GM19372 (cell line): ENCODE results near the gene MINDY4.

Source experiments
- ATAC-seq: cut with Tn5 transposase; IDR thresholded peaks from one replicate; pipeline ENCODE4 v1.9.1; 2021; ENCODE audit warnings: mild to moderate bottlenecking, low read depth, moderate library complexity; ENCODE audit not compliant: unreplicated experiment

The MINDY4 gene

GRCh38 chr7:30740417-30741181, 30.6 kb upstream of the MINDY4 start:
- no peak for ATAC-seq

DNA sequence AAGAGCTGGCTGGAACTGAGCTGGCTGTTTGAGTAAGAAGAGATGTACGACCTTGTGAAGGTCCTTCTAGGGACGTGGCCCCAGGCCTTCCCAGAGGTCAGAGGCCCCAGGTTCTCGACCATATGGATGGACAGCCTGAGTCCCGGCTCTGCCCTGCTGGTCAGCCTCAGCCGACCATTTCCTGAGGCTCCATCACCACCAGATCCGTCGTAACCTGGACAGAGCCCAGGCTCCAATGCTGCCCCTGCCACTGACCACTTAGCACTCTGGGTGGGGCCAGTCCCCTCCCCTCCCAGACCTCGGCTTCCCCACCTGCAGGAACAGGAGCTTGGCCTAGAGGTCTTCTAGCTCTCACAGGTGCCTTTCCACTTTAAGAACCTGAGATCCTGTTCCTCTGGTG, 29.9 kb upstream of the MINDY4 start:
- ATAC-seq = no peak

DNA sequence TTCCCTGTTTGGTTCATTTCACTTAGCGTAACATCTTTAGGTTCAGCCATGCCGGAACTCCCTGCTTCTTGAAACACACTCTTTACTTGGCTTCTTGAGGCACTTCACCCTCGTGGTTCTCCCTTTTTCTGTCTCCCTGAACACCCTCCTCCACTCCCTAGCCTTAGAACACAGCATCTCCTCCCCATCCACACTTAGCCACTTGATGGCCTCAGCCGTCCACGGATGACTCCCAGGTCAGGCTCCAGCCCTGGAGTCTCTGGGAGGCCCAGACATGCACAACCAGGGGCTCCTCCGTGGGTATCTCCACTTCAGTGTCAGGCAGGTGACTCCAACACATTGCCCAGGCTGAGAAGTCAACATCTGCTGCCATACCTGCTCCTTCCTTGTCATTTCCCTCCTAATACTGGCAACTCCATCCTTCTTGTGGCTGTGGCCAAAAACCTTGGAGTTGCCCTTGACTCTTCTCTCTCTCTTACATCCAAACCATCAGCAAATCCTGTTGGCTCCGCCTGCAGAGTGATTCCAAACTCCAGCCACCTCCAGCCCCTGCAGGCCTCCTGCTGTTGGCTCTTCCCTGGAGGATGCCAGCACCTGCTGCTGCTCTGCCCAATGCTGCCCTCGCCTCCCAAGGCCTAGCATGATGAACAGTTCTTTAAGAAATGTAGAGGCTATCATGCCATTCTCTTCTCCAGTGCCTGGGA, 27.7 kb upstream of the MINDY4 start:
- no peak for ATAC-seq

GRCh38 chr7:30744075-30744417, 27.2 kb upstream of the MINDY4 start:
- no peak for ATAC-seq

DNA sequence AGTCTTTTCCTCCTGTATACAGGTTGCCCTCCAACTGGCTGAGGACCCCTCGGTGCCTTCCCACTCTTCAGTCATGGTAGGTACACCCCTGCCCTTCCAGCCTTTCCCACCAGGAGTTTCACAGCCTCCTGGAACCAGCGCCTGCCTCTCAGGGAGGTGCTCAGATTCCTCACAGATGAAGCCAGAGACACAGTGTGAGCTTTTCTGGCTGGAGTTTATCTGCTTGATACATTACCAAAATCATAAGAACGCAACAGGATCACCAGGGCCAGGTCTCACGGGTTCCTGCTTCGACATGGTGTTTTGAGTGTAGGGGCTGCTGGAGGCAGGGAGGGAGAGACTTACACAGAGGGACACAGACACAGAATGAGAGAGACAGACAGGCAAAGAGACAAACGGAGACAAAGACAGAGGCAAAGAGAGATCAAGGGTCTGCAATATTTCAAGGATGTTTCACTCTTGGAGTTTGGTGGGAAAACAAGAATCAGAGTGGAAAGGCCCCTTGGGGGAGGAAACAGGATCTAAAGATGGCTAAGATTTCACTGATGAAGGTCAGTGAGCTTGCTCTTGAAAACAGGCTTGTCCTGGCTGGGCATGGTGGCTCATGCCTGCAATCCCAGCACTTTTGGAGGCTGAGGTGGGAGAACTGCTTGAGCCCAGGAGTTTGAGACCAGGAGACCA, 25.8 kb upstream of the MINDY4 start:
- ATAC-seq = no peak

DNA sequence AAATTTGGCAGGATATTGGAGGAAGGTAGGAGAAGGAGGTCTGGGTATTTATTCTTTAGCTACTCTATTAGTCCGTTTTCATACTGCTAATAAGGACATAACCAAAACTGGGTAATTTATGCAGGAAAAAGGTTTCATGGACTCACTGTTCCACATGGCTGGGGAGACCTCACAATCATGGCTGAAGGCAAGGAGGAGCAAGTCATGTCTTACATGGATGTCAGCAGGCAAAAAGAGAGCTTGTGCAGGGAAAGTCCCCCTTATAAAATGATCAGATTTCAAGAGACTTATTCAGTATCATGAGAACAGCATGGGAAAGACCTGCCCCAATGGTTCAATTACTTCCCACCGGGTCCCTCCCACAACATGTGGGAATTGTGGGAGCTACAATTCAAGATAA, 21.2 kb upstream of the MINDY4 start:
- ATAC-seq = no peak

DNA sequence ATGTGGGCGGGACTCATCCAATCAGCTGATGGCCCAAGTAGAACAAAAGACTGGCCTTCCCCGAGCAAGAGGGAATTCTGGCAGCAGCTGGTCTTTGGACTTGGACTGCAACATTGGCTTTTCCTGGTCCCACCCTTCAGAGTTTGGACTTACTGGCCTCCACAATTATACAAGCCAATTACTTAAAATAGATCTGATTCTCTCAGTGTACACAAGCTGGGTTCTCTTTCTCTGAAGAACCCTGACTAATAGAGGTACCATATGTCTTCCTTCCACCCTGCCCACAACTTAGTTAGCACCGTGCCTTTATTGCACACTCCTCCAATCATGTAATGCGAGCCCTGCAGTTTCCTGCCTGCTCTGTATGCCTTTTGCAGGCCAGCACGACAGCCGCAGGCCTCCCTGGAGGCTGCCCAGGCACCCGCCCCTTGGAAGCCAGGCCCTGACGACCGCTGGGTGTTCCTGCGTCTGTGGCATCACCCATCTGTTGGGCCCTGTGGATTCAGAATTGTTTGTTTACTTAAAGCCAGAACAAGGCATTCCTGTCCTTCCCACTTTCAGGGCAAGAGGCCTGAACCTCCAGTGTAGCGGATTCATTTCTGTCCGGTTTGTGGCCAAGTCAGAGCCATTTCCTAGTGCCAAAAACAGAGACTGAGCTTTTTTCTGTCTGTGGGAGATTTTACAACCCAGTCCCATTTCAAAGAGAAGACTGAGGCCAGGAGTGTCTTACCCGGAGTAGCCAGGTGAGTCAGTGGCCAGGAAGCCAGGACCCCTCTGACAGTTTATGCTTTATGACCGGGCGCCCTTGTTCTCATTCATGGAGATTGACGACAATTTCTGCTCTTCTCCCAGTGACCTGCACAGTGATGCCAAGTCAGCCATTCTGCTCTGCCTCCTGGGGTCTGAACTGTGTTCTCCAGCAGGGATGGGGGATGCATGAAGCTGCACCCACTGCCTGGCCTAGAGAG, 20.2 kb upstream of the MINDY4 start:
- ATAC-seq = no peak

GRCh38 chr7:30751696-30752273, 19.4 kb upstream of the MINDY4 start, which contains the start of gene INMT:
Gene INMT, plus strand, starts transcription at chr7:30752135. Its CDS starts 16 bp downstream, at chr7:30752151.
- no peak for ATAC-seq

DNA sequence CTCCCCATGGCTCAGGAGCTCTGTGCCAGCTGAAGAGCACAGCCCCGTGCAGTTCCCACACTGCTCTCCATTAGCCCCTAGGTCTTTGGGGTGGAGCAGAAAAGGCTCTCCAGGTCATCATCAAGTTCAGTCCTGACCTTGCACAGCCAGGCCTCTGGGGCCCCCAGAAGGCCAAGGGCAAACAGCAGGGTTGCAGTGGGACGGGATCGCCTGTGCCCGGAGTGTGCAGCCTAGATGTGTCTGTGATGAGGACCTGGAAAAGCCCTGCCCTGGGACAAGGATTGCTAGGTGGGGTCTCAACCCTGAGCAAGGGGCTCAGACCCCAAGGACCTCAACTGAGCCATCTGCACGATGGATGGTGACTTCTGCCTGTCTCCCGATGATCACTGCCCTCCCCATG, 18.7 kb upstream of the MINDY4 start:
- no peak for ATAC-seq

- ATAC-seq = no peak
Observed at GRCh38 chr7:30752979-30753378, 18.2 kb upstream of the MINDY4 start.

DNA sequence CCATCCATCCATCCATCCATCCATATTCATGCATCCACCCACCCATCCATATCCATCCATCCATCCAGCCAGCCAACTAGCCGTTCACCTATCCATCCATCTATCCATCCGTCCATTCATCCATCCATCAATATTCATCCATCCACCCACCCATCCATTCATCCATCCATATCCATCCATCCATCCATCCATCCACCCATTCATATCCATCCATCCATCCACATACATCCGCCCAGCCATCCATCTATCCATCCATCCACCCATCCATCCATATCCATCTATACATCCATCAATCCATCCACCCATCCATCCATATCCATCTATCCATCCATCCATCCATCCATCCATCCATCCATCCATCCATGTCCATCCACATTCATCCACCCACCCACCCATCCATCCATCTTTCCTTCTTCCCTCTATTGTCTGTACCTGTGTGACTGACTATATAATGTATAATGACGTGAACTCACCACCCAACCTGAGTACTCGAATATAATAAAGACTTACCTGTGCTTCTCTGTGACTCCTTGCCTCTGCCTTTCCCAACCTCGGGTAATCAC, 16.8 kb upstream of the MINDY4 start:
- ATAC-seq = no peak

GRCh38 chr7:30755384-30756154, 15.6 kb upstream of the MINDY4 start:
- ATAC-seq = no peak

- no peak for ATAC-seq
Observed at GRCh38 chr7:30757342-30757692, 13.9 kb upstream of the MINDY4 start.

- ATAC-seq = no peak
Observed at GRCh38 chr7:30760514-30761213, 10.6 kb upstream of the MINDY4 start.

DNA sequence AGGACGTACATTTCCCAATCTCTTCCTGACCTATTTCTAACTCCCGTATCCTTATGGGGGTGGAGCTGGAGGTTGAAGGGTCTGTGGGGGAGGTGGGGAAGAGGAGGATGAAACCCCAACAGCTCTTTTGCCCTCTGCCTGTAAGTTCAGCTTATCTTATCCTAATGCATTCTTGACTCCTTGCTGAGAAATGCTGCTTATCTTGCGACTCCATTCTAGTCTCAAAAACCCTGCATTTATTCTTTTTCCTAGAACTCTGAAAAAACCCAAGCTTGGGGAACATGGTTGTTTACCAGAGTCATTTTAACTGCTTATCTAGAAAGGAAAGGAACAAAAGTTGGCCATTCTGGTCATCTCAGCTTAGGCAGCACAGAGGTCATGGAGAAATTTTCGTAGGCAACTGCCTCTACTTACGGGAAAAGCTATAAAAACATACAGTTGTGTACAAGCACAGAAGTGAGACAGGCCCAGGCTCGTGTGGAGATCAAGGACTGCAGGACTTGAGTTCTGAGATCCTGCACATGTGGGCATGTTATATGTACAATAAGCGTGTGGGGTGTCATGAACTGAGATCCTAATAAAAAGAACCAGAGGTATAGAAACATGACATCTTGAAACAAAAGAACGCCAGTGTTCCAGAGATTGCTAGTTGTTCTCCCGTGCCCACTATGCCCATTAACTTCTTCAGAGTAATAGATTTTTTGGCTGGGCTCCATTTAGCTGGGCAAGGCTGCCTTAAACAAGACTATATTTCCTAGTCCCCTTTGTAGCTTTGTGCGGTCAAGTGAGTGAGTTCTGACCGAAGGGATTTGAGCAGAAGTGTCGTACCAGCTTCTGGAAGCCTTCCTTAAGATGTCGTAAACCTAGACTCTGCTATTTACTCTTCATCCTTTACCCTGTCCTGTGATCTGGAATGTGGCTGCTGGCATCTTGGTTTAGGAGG, 9.7 kb upstream of the MINDY4 start:
- ATAC-seq = no peak

DNA sequence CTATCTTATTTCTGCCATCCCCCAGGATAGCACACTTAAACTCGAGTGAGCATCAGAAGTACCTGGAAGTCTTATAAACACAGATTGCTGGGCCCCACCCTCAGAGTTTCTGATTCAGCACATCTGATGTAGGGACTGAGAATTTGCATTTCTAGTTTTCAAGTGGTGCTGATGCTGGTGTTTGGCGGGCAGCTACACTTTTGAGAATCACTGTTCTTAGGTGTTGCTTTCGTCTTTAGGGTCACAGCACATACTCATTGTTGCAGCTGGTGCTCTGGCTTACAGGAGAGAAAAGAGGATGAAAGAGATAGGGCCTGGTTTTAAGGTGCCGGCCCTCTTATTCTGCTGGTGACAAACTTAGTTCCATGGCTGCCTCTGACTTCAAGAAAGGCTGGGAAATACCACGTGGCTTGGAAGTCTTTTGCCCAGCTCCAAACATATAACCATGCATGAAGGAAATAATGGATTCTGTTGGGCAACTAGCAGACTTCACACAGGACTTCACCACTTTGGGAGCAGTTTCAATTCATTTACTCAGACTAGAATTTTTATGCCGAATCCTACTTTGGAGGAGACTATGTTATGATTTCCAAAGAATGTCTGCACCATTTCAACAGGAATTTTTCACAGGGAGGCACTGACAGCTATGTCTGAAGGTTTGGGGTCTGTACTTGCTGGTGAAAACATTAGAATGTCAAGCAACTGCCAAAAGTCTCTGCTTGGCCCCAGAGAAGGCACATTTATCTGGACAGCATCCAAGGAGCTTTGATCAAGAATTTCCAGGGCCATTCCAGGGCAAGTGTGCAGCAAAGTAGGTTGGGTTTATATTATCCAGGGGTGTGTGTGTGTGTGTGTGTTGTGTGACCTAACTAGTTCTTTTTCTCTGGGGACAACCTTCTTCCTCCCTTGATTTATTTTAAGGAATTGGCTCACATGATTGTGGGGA, 6.9 kb upstream of the MINDY4 start:
- ATAC-seq = peak; percentile 85
